ENCODE results near the gene FNBP1.

GRCh38 chr9:130028493-130029222 lies 14.3 kb downstream of the FNBP1 start:
- TF ChIP-seq CTCF (conservative IDR thresholded peaks at IDR 0.05), result no peak
- TF ChIP-seq ZFX (IDR thresholded peaks at IDR 0.05), result no peak
